H1 (cell line): ENCODE data around the gene GPR180. TPM values are rescaled to one million over a fixed set of nuclear protein-coding genes. Genes with fewer than 3 reads are reported as not detected.

ENCODE experiments used
- CTCF ChIA-PET: fragments of 300-600 bp; sonication (Branson Sonifier 250); formaldehyde crosslinking; loops from one replicate; lab custom pipeline; 2021; ENCODE audit not compliant: partially characterized antibody; lab: Charles Lee
- POLR2A ChIA-PET: fragments of 300-600 bp; sonication (Branson Sonifier 250); formaldehyde crosslinking; loops from one replicate; lab custom pipeline; 2021; ENCODE audit warnings: inconsistent platforms; ENCODE audit not compliant: partially characterized antibody; lab: Charles Lee
- DNase-seq, 2 experiments: peaks; one replicate each; pipeline versions ENCODE4 v3.0.0 to v3.0.0-alpha.2; 2010 to 2022; ENCODE audit warnings: low spot score in 2 of 2, low read depth in 1 of 2, mixed read lengths in 1 of 2
- FAIRE-seq: peaks from 2 replicates; lab custom pipeline; 2011; peaks lifted over from hg19 to GRCh38; lab: Jason Lieb, UNC
- H2AFZ ChIP-seq: 2 replicates; pipeline ENCODE4 v1.8.1; 2012; ENCODE audit warnings: low read length, inconsistent platforms
- H2AK5ac ChIP-seq: 2 replicates; pipeline ENCODE4 v1.6.1; 2013; ENCODE audit warnings: low read depth, low read length
- H2BK120ac ChIP-seq: replicated peaks from 2 replicates; pipeline ENCODE3; 2013; ENCODE audit warnings: low read depth, low read length, inconsistent platforms
- H2BK12ac ChIP-seq: 2 replicates; pipeline ENCODE4 v1.6.1; 2013; ENCODE audit warnings: low read depth, low read length
- H2BK15ac ChIP-seq: 2 replicates; pipeline ENCODE4 v1.6.1; 2013; ENCODE audit warnings: low read length
- H2BK20ac ChIP-seq: 2 replicates; pipeline ENCODE4 v1.6.1; 2013; ENCODE audit warnings: low read length
- H2BK5ac ChIP-seq: 2 replicates; pipeline ENCODE4 v1.6.1; 2013; ENCODE audit warnings: low read depth, low read length
- H3K14ac ChIP-seq: 2 replicates; pipeline ENCODE4 v1.6.1; 2013; ENCODE audit warnings: inconsistent platforms; ENCODE audit not compliant: insufficient read length
- H3K18ac ChIP-seq: 2 replicates; pipeline ENCODE4 v1.6.1; 2013; ENCODE audit warnings: low read length; ENCODE audit errors: extremely low read depth
- H3K23ac ChIP-seq: 2 replicates; pipeline ENCODE4 v1.6.1; 2013; ENCODE audit warnings: inconsistent platforms; ENCODE audit not compliant: insufficient read length
- H3K23me2 ChIP-seq: 2 replicates; pipeline ENCODE4 v1.6.1; 2013; ENCODE audit warnings: low read depth, low read length
- H3K27ac ChIP-seq: 2 replicates; pipeline ENCODE4 v1.6.1; 2011; ENCODE audit warnings: low read depth, low read length, inconsistent platforms
- H3K27me3 ChIP-seq, 4 experiments: replicated peaks in 1 of 4; 1 replicate in 1 of 4; 2 replicates in 3 of 4; pipeline versions ENCODE4 v1.6.1 to v1.8.1; 2011 to 2013; ENCODE audit warnings: low read length in 3 of 4, mild to moderate bottlenecking in 3 of 4, inconsistent platforms in 2 of 4, mixed read lengths in 2 of 4, moderate library complexity in 1 of 4; ENCODE audit not compliant: control insufficient read depth in 3 of 4, insufficient read depth in 3 of 4; ENCODE audit errors: extremely low read depth in 1 of 4
- H3K36me3 ChIP-seq, 4 experiments: 2 replicates each; pipeline versions ENCODE4 v1.6.1 to v1.8.1; 2011 to 2013; ENCODE audit warnings: mild to moderate bottlenecking in 4 of 4, low read length in 3 of 4, moderate library complexity in 2 of 4, control low read depth in 1 of 4, inconsistent platforms in 1 of 4; ENCODE audit not compliant: insufficient read depth in 4 of 4, control insufficient read depth in 2 of 4
- H3K4ac ChIP-seq: replicated peaks from 2 replicates; pipeline ENCODE3; 2013; ENCODE audit warnings: low read length, low read depth, mixed read lengths, inconsistent platforms; ENCODE audit not compliant: insufficient read length
- H3K4me1 ChIP-seq, 4 experiments: replicated peaks in 1 of 4; 1 replicate in 1 of 4; 2 replicates in 3 of 4; pipeline versions ENCODE4 v1.6.1 to v1.8.1; 2011 to 2013; ENCODE audit warnings: low read length in 3 of 4, inconsistent platforms in 2 of 4, mixed read lengths in 1 of 4; ENCODE audit not compliant: insufficient read depth in 4 of 4, control insufficient read depth in 3 of 4
- H3K4me2 ChIP-seq, 2 experiments: 2 replicates each; pipeline versions ENCODE4 v1.6.1 to v1.8.1; 2011 to 2013; ENCODE audit warnings: low read depth in 2 of 2, low read length in 2 of 2, control low read depth in 1 of 2, inconsistent platforms in 1 of 2, mild to moderate bottlenecking in 1 of 2; ENCODE audit not compliant: insufficient read depth in 1 of 2
- H3K4me3 ChIP-seq, 4 experiments: fragments of 200-600, 300-600 bp in 1 of 4; sonication (generic), shearing (Covaris generic), sonication (Bioruptor Twin) in 1 of 4; 2 replicates each; pipeline versions ENCODE4 v1.5.1 to v1.8.1; 2011 to 2016; ENCODE audit warnings: low read length in 4 of 4, low read depth in 3 of 4, control low read depth in 2 of 4, inconsistent platforms in 2 of 4, mild to moderate bottlenecking in 2 of 4, mixed read lengths in 1 of 4, moderate library complexity in 1 of 4; ENCODE audit not compliant: insufficient read depth in 2 of 4; ENCODE audit errors: extremely low read depth in 1 of 4
- H3K56ac ChIP-seq: replicated peaks from 2 replicates; pipeline ENCODE3; 2013; ENCODE audit warnings: low read depth, mild to moderate bottlenecking, mixed read lengths, low read length, inconsistent platforms; ENCODE audit not compliant: insufficient read length
- H3K79me1 ChIP-seq: 2 replicates; pipeline ENCODE4 v1.6.1; 2013; ENCODE audit warnings: low read depth, low read length, control low read depth
- H3K79me2 ChIP-seq, 2 experiments: 2 replicates each; pipeline versions ENCODE4 v1.6.1 to v1.8.1; 2012 to 2013; ENCODE audit warnings: low read length in 2 of 2, mild to moderate bottlenecking in 2 of 2, inconsistent platforms in 1 of 2; ENCODE audit not compliant: insufficient read depth in 2 of 2, control insufficient read depth in 1 of 2
- H3K9ac ChIP-seq, 4 experiments: replicated peaks in 1 of 4; 1 replicate in 1 of 4; 2 replicates in 3 of 4; pipeline versions ENCODE4 v1.6.1 to v1.8.1; 2011 to 2013; ENCODE audit warnings: low read depth in 3 of 4, low read length in 3 of 4, control low read depth in 2 of 4, mild to moderate bottlenecking in 2 of 4, moderate library complexity in 2 of 4, inconsistent platforms in 1 of 4; ENCODE audit errors: extremely low read depth in 1 of 4
- H3K9me3 ChIP-seq, 2 experiments: 2 replicates each; pipeline versions ENCODE4 v1.6.1 to v1.8.1; 2012 to 2013; ENCODE audit warnings: mild to moderate bottlenecking in 2 of 2, moderate library complexity in 2 of 2, control low read depth in 1 of 2, inconsistent platforms in 1 of 2, low read depth in 1 of 2, low read length in 1 of 2, mixed read lengths in 1 of 2; ENCODE audit not compliant: insufficient read depth in 2 of 2
- H4K20me1 ChIP-seq, 2 experiments: replicated peaks in 1 of 2; 2 replicates each; pipeline versions ENCODE3 to v1.8.1; 2011 to 2013; ENCODE audit warnings: inconsistent platforms in 2 of 2, low read length in 2 of 2, mild to moderate bottlenecking in 1 of 2; ENCODE audit not compliant: insufficient read depth in 2 of 2, control insufficient read depth in 1 of 2
- H4K5ac ChIP-seq: 2 replicates; pipeline ENCODE4 v1.6.1; 2013; ENCODE audit warnings: low read length, low read depth, mixed read lengths, inconsistent platforms; ENCODE audit not compliant: insufficient read length
- H4K8ac ChIP-seq: 2 replicates; pipeline ENCODE4 v1.8.0; 2013; ENCODE audit warnings: mild to moderate bottlenecking, moderate library complexity, low read length, inconsistent platforms; ENCODE audit not compliant: insufficient read depth; ENCODE audit errors: extremely low read depth
- H4K91ac ChIP-seq: replicated peaks from 2 replicates; pipeline ENCODE3; 2013; ENCODE audit warnings: low read length, mixed read lengths, inconsistent platforms; ENCODE audit not compliant: insufficient read length
- WGBS, 2 experiments: shearing (Covaris generic) in 1 of 2; methylation state at CpG; one replicate each; pipeline versions ENCODE4 v1.1.6 to v1.1.7; 2013 to 2015; ENCODE audit warnings: low lambda C conversion rate in 2 of 2, mixed read lengths in 2 of 2, inconsistent platforms in 1 of 2, low coverage in 1 of 2, missing lambda C conversion rate in 1 of 2; ENCODE audit not compliant: insufficient replicate concordance in 2 of 2, insufficient coverage in 1 of 2, insufficient read length in 1 of 2; ENCODE audit errors: extremely low coverage in 1 of 2, missing lambda C conversion rate in 1 of 2; 5-methylcytosine and 5-hydroxymethylcytosine counted together
- polyA plus RNA-seq, 7 experiments: library from polyadenylated mRNA; depleted of rRNA in 3 of 7; stranded (reverse) in 5 of 7; unstranded in 2 of 7; fragments of >200 nt in 5 of 7; fragments of 200-250 nt in 2 of 7; gene quantifications; 1 replicate in 5 of 7; 2 replicates in 1 of 7; 4 replicates in 1 of 7; pipeline versions ENCODE4 v1.2.1 to v1.2.3, GENCODE V29; 2011 to 2013; ENCODE audit warnings: missing spikeins in 2 of 7, mixed read lengths in 2 of 7
- total RNA-seq: library from RNA; stranded (reverse); fragmentation: NEBNext Ultra II Directional; extraction: Animal tissue kit (Norgen Biotek cat#: 25700); gene quantifications from 2 replicates; pipeline ENCODE4 v1.2.1, GENCODE V29; 2021

GPR180 gene
- total and polyA plus RNA-seq, 2 of the 8 experiments (the other 6 are each of a cell fraction or from before 2014, with no cell fraction given) = 1.8 to 4.8 TPM

DNA sequence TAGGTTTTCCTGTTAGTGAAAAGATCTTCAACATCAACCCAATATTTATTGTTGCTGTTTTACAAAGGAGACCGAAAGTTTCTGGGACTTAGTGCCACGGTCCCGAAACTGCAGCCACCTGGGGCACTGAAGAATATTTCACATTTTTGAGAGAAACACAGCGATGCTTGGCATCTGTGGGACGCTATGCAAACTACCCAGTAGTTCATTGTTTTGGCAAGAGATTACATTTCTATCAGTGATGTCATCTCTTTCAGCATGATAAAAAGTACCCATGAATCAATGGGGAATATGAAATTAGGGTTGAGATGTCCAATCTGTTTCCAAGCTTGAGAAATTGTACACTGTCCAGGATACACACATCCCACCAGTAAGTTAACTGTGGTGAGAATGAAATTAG is 49.6 kb upstream of the GPR180 start:
- CTCF ChIA-PET = interaction anchor here (0.5 to 1.5 kb wide), 2 partner anchors 10 to 123 kb away, joined by 3 read pairs; no protein-coding TSS in a partner anchor
- H3K14ac ChIP-seq = no peak overlapping the region
- H4K8ac ChIP-seq = no peak overlapping the region
- no peak for FAIRE-seq
- H4K91ac ChIP-seq = no peak overlapping the region
- no peak overlapping the region for H2BK120ac ChIP-seq
- DNase-seq = no peak
- H2BK5ac ChIP-seq = no peak overlapping the region
- no peak overlapping the region for H3K4me2 ChIP-seq
- H3K56ac ChIP-seq = no peak overlapping the region
- no peak overlapping the region for H2BK20ac ChIP-seq
- H3K27ac ChIP-seq = no peak overlapping the region
- no peak overlapping the region for H3K4me3 ChIP-seq
- no peak overlapping the region for H2BK12ac ChIP-seq
- H3K9me3 ChIP-seq = no peaks in the 10 kb centered on the region
- no peaks in the 10 kb centered on the region for H3K79me1 ChIP-seq
- H2BK15ac ChIP-seq = no peak overlapping the region
- H3K79me2 ChIP-seq = no peaks in the 10 kb centered on the region
- H3K27me3 ChIP-seq = no peaks in the 10 kb centered on the region; a peak in 1 of 7 replicates
- no peak overlapping the region for H4K5ac ChIP-seq
- H3K23ac ChIP-seq = no peak overlapping the region
- POLR2A ChIA-PET = interaction anchor here (1.5 kb wide), 1 partner anchor 45 kb away, joined by 4 read pairs; no protein-coding TSS in a partner anchor
- peaks cover 0 to 3% (median 0%) of the 10 kb centered on the region in 4 experiments; a peak in 1 of 7 replicates for H3K4me1 ChIP-seq
- H4K20me1 ChIP-seq = no peaks in the 10 kb centered on the region
- no peak overlapping the region for H3K9ac ChIP-seq
- H3K18ac ChIP-seq = no peak overlapping the region
- H2AFZ ChIP-seq = no peak overlapping the region
- 94% methylated on average over 5 of the region's 5 CpGs; no CpG with 5 or more reads in 1 of the 2 experiments for WGBS, 2 experiments
- no peak overlapping the region for H3K4ac ChIP-seq
- H3K23me2 ChIP-seq = peaks cover 10% of the 10 kb centered on the region
- H2AK5ac ChIP-seq = no peak overlapping the region
- H3K36me3 ChIP-seq = no peaks in the 10 kb centered on the region
